ENCODE measurements around the gene OPTC.

DNA sequence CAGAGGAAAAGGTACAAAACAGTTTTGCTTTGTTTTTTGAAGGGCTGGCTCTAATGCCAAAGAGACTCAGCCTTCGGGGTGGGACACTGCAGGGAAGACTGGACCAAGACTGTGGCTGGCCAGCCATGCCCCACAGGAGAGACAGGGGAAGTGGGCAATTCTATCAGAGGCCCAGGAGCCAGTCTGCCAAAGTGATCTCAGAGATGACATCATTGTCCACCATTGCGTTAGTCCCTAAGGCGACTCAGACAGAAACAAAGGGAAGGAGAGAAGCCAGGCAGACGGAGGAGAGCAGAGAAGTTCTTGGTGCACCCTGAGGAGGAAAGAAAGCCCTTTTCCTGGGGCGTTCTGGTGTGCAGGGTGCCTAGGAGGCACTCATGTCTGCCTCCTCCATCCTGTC lies 26.4 kb downstream of the OPTC start:
- TF ChIP-seq, protein P1, sequence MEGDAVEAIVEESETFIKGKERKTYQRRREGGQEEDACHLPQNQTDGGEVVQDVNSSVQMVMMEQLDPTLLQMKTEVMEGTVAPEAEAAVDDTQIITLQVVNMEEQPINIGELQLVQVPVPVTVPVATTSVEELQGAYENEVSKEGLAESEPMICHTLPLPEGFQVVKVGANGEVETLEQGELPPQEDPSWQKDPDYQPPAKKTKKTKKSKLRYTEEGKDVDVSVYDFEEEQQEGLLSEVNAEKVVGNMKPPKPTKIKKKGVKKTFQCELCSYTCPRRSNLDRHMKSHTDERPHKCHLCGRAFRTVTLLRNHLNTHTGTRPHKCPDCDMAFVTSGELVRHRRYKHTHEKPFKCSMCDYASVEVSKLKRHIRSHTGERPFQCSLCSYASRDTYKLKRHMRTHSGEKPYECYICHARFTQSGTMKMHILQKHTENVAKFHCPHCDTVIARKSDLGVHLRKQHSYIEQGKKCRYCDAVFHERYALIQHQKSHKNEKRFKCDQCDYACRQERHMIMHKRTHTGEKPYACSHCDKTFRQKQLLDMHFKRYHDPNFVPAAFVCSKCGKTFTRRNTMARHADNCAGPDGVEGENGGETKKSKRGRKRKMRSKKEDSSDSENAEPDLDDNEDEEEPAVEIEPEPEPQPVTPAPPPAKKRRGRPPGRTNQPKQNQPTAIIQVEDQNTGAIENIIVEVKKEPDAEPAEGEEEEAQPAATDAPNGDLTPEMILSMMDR (conservative IDR thresholded peaks at IDR 0.05; ENCODE audit: low read length), result no peak
- no peak for TF ChIP-seq EZH2phosphoT487 (IDR thresholded peaks at IDR 0.05; ENCODE audit: borderline replicate concordance)
